Loucy (cell line): ENCODE measurements around the gene KIF17.

ENCODE experiments used
- H2AFZ ChIP-seq: fragments of 200-600 bp; sonication (generic); 2 replicates; pipeline ENCODE4 v1.6.0; 2016; ENCODE audit warnings: antibody characterized with exemption, mild to moderate bottlenecking, low read length, moderate library complexity
- H3F3A ChIP-seq: fragments of 200-600 bp; 2 replicates; pipeline ENCODE4 v1.6.0; 2016; ENCODE audit warnings: antibody characterized with exemption, low read depth, mild to moderate bottlenecking
- H3K27me3 ChIP-seq: fragments of 200-600 bp; sonication (generic); 2 replicates; pipeline ENCODE4 v1.6.1; 2014; ENCODE audit warnings: low read length, mild to moderate bottlenecking; ENCODE audit not compliant: insufficient read depth, poor library complexity, severe bottlenecking
- H3K36me3 ChIP-seq: fragments of 200-600 bp; sonication (generic); 2 replicates; pipeline ENCODE4 v1.6.1; 2016; ENCODE audit warnings: low read length; ENCODE audit not compliant: insufficient read depth
- H3K4me1 ChIP-seq: fragments of 200-600 bp; sonication (generic); 2 replicates; pipeline ENCODE4 v1.5.1; 2014; ENCODE audit warnings: low read length, mild to moderate bottlenecking; ENCODE audit not compliant: insufficient read depth, poor library complexity, severe bottlenecking
- H3K4me2 ChIP-seq: fragments of 200-600 bp; sonication (generic); 2 replicates; pipeline ENCODE4 v1.6.0; 2014; ENCODE audit warnings: antibody characterized with exemption, low read length, low read depth, mild to moderate bottlenecking; ENCODE audit not compliant: poor library complexity, severe bottlenecking
- H3K4me3 ChIP-seq: fragments of 200-600 bp; sonication (generic); 2 replicates; pipeline ENCODE4 v1.5.1; 2014; ENCODE audit warnings: low read length, mild to moderate bottlenecking, mixed read lengths; ENCODE audit not compliant: poor library complexity, severe bottlenecking
- H3K79me2 ChIP-seq: fragments of 200-600 bp; sonication (generic); 2 replicates; pipeline ENCODE4 v1.6.1; 2014; ENCODE audit warnings: low read length; ENCODE audit not compliant: insufficient read depth
- H3K9ac ChIP-seq: fragments of 200-600 bp; sonication (generic); 2 replicates; pipeline ENCODE4 v1.6.0; 2014; ENCODE audit warnings: mild to moderate bottlenecking, low read depth, low read length, moderate library complexity; ENCODE audit not compliant: poor library complexity, severe bottlenecking
- H3K9me2 ChIP-seq: fragments of 200-600 bp; sonication (generic); replicated peaks from 2 replicates; pipeline ENCODE4 v1.6.1; 2016; ENCODE audit warnings: low read depth, low read length, mixed read lengths
- H3K9me3 ChIP-seq: fragments of 200-600 bp; sonication (generic); 2 replicates; pipeline ENCODE4 v1.6.1; 2014; ENCODE audit warnings: mild to moderate bottlenecking, antibody characterized with exemption, low read length, low read depth; ENCODE audit not compliant: insufficient read depth
- H4K20me1 ChIP-seq: fragments of 200-600 bp; sonication (generic); 2 replicates; pipeline ENCODE4 v1.6.0; 2014; ENCODE audit warnings: antibody characterized with exemption, low read length, mild to moderate bottlenecking; ENCODE audit not compliant: insufficient read depth, poor library complexity, severe bottlenecking
- CTCF ChIP-seq: fragments of 200-600 bp; sonication (generic); conservative IDR thresholded peaks from 2 replicates; pipeline ENCODE4 v1.5.1; 2014; ENCODE audit warnings: mild to moderate bottlenecking, antibody characterized with exemption, low read length
- EZH2phosphoT487 ChIP-seq: fragments of 200-600 bp; IDR thresholded peaks from 2 replicates; pipeline ENCODE4 v1.6.1; 2018; ENCODE audit warnings: antibody characterized with exemption, mild to moderate bottlenecking, moderate library complexity, borderline replicate concordance

Gene KIF17

GRCh38 chr1:20672265-20672632 lies 45.6 kb downstream of the KIF17 start:
- Histone ChIP-seq H4K20me1 (no peaks in the 10 kb centered on the region), H3K79me2 (no peaks in the 10 kb centered on the region), H3F3A (no peaks in the 10 kb centered on the region), H2AFZ (no peak overlapping the region), H3K4me1 (no peaks in the 10 kb centered on the region), H3K9me2 (no peaks in the 10 kb centered on the region), H3K4me3 (no peak overlapping the region), H3K27me3 (no peaks in the 10 kb centered on the region), H3K9ac (no peak overlapping the region), H3K9me3 (no peaks in the 10 kb centered on the region), H3K36me3 (no peaks in the 10 kb centered on the region), H3K4me2 (no peak overlapping the region)
- TF ChIP-seq CTCF (no peak), EZH2phosphoT487 (no peak)

- Histone ChIP-seq H3K9ac (no peak overlapping the region), H4K20me1 (no peaks in the 10 kb centered on the region), H3F3A (peaks cover 2% of the 10 kb centered on the region; the same call in 1 of the 2 replicates), H3K9me2 (no peaks in the 10 kb centered on the region), H3K4me1 (peaks cover 11% of the 10 kb centered on the region), H3K4me2 (no peak overlapping the region), H3K27me3 (no peaks in the 10 kb centered on the region), H3K79me2 (no peaks in the 10 kb centered on the region), H3K36me3 (no peaks in the 10 kb centered on the region), H3K9me3 (no peaks in the 10 kb centered on the region), H3K4me3 (no peak overlapping the region), H2AFZ (no peak overlapping the region)
- TF ChIP-seq EZH2phosphoT487, result no peak
- no peak for TF ChIP-seq CTCF
Measured at GRCh38 chr1:20670936-20671335, 46.9 kb downstream of the KIF17 start.

GRCh38 chr1:20668581-20668980 lies 49.2 kb downstream of the KIF17 start:
- no peak for TF ChIP-seq CTCF
- TF ChIP-seq EZH2phosphoT487, result no peak
- Histone ChIP-seq H3K27me3 (no peaks in the 10 kb centered on the region), H4K20me1 (no peaks in the 10 kb centered on the region)

More at GRCh38 chr1:20668581-20668980, 49.2 kb downstream of the KIF17 start:
- H3K9me2 ChIP-seq, result no peaks in the 10 kb centered on the region
- H2AFZ ChIP-seq, result no peak overlapping the region
- H3K4me3 ChIP-seq, result no peak overlapping the region
- no peak overlapping the region for H3K9ac ChIP-seq
- no peaks in the 10 kb centered on the region for H3K36me3 ChIP-seq
- H3F3A ChIP-seq, result peaks cover 3% of the 10 kb centered on the region; the same call in 1 of the 2 replicates
- no peak overlapping the region for H3K4me2 ChIP-seq
- H3K4me1 ChIP-seq, result peaks cover 16% of the 10 kb centered on the region
- no peaks in the 10 kb centered on the region for H3K79me2 ChIP-seq
- no peaks in the 10 kb centered on the region for H3K9me3 ChIP-seq
